Body of pancreas (tissue), 4 donors: Measurements from ENCODE around the gene ME1. TPM values are rescaled to one million over a fixed set of nuclear protein-coding genes. Genes with fewer than 3 reads are reported as not detected.
"Not testable (repeated sequence)": the region's sequence is repeated elsewhere in the genome, so short reads cannot be mapped to it uniquely, and the experiment has no call there.

ENCODE experiments used
- ATAC-seq: fragments of 150-250 bp; one replicate; pipeline ENCODE4 v1.9.1; 2016
- DNase-seq, 4 donors: peaks; one replicate each; pipeline ENCODE4 v3.0.0-alpha.2; 2019
- H3K27ac ChIP-seq, 4 donors: fragments of 200-600 bp; sonication (generic); 1 replicate in 3 of 4; 2 replicates in 1 of 4; pipeline versions ENCODE4 v1.5.1 to v1.6.1; 2016 to 2019; ENCODE audit warnings: mild to moderate bottlenecking in 1 of 4, mixed read lengths in 1 of 4, moderate library complexity in 1 of 4
- H3K27me3 ChIP-seq, 2 donors: fragments of 200-600 bp; sonication (generic); one replicate each; pipeline ENCODE4 v1.6.0; 2016; ENCODE audit warnings: mild to moderate bottlenecking in 1 of 2
- H3K36me3 ChIP-seq, 2 donors: fragments of 200-600 bp; sonication (generic); replicated peaks in 1 of 2; 2 replicates each; pipeline ENCODE4 v1.5.1; 2016; ENCODE audit warnings: low read depth in 2 of 2; ENCODE audit not compliant: insufficient read depth in 1 of 2
- H3K4me1 ChIP-seq: fragments of 200-600 bp; sonication (generic); one replicate; pipeline ENCODE4 v1.6.0; 2016
- H3K4me3 ChIP-seq, 2 donors: fragments of 200-600 bp; sonication (generic); 1 replicate in 1 of 2; 2 replicates in 1 of 2; pipeline ENCODE4 v1.5.1; 2016 to 2019
- H3K9me3 ChIP-seq, 3 donors: fragments of 200-600 bp; sonication (generic); 1 replicate in 2 of 3; 2 replicates in 1 of 3; pipeline ENCODE4 v1.5.1; 2016
- CTCF ChIP-seq, 7 experiments: fragments of 450-650 bp in 4 of 7; fragments of 200-600 bp in 3 of 7; sonication (generic) in 3 of 7; IDR thresholded peaks; one replicate each; pipeline ENCODE4 v1.5.1; 2016 to 2019; ENCODE audit warnings: antibody characterized with exemption in 7 of 7
- POLR2A ChIP-seq, 3 donors: fragments of 450-650 bp; IDR thresholded peaks; one replicate each; pipeline ENCODE4 v1.6.1; 2016; ENCODE audit warnings: antibody characterized with exemption in 3 of 3, mild to moderate bottlenecking in 2 of 3
- WGBS, 2 donors: methylation state at CpG; one replicate each; pipeline ENCODE4 v1.1.5; 2017; 5-methylcytosine and 5-hydroxymethylcytosine counted together
- intact Hi-C: fragments of 100-400 bp; cut with DNase I; formaldehyde crosslinking; loops from one replicate; pipeline ENCODE4 v1.15.1; 2023
- total RNA-seq, 2 donors: library from RNA; depleted of rRNA; stranded (reverse); fragments of >200 nt; gene quantifications; one replicate each; pipeline ENCODE4 v1.1.0, GENCODE V29; 2016

Gene ME1
- total RNA-seq, 2 donors from 2014 or later = 7.9 to 10.4 TPM

GRCh38 chr6:83292900-83293843 lies 137.7 kb downstream of the ME1 start:
- H3K27me3 ChIP-seq = no peaks in the 10 kb centered on the region
- ATAC-seq (no peak), DNase-seq (no peak)
- intact Hi-C loops = no loop called here
- H3K9me3 ChIP-seq = no peaks in the 10 kb centered on the region
- WGBS, 2 donors = 89 to 96% methylated on average over 9 of the region's 9 CpGs
- TF ChIP-seq CTCF (IDR thresholded peaks at IDR 0.05) = no peak
- TF ChIP-seq POLR2A (IDR thresholded peaks at IDR 0.05) = no peak
- no peak overlapping the region for H3K27ac ChIP-seq
- H3K4me3 ChIP-seq = no peak overlapping the region
- no peaks in the 10 kb centered on the region for H3K36me3 ChIP-seq
- no peaks in the 10 kb centered on the region for H3K4me1 ChIP-seq

GRCh38 chr6:83287298-83287697 lies 143.6 kb downstream of the ME1 start:
- H3K27me3 ChIP-seq, H3K4me3 ChIP-seq, intact Hi-C loops, H3K36me3 ChIP-seq, H3K4me1 ChIP-seq, H3K27ac ChIP-seq, DNase-seq, ATAC-seq, H3K9me3 ChIP-seq: not testable (repeated sequence)
- WGBS, 2 donors = 95 to 97% methylated on average over 6 of the region's 6 CpGs

- TF ChIP-seq CTCF (IDR thresholded peaks at IDR 0.05) (no peak), POLR2A (IDR thresholded peaks at IDR 0.05) (no peak)
- Histone ChIP-seq H3K4me3 (no peak overlapping the region), H3K27ac (no peak overlapping the region), H3K4me1 (no peaks in the 10 kb centered on the region), H3K9me3 (peaks cover 0 to 5% (median 0%) of the 10 kb centered on the region in 3 donors), H3K27me3 (no peaks in the 10 kb centered on the region), H3K36me3 (no peaks in the 10 kb centered on the region)
- no peak for ATAC-seq
- intact Hi-C loops = no loop called here
- WGBS, 2 donors = 67 to 75% methylated on average over 4 of the region's 4 CpGs
- no peak for DNase-seq
Measured at GRCh38 chr6:83285917-83286316, 144.9 kb downstream of the ME1 start.

- Histone ChIP-seq H3K36me3 (no peaks in the 10 kb centered on the region), H3K27ac (no peak overlapping the region), H3K4me3 (no peak overlapping the region), H3K4me1 (no peaks in the 10 kb centered on the region), H3K9me3 (no peaks in the 10 kb centered on the region), H3K27me3 (no peaks in the 10 kb centered on the region)
- TF ChIP-seq CTCF (IDR thresholded peaks at IDR 0.05) = no peak
- no peak for TF ChIP-seq POLR2A (IDR thresholded peaks at IDR 0.05)
- ATAC-seq (no peak), DNase-seq (no peak)
- WGBS, 2 donors = 39 to 55% methylated on average over 1 of the region's 1 CpG
- intact Hi-C loops = no loop called here
Measured at GRCh38 chr6:83273596-83273995, 157.3 kb downstream of the ME1 start.

GRCh38 chr6:83270971-83271719 lies 159.7 kb downstream of the ME1 start:
- H3K36me3 ChIP-seq = no peaks in the 10 kb centered on the region
- WGBS, 2 donors = 65 to 67% methylated on average over 6 of the region's 6 CpGs
- H3K9me3 ChIP-seq = no peaks in the 10 kb centered on the region
- no peak overlapping the region for H3K27ac ChIP-seq
- ATAC-seq (no peak), DNase-seq (no peak)
- no peaks in the 10 kb centered on the region for H3K27me3 ChIP-seq
- no peaks in the 10 kb centered on the region for H3K4me1 ChIP-seq
- intact Hi-C loops = no loop called here
- no peak overlapping the region for H3K4me3 ChIP-seq
- TF ChIP-seq CTCF (IDR thresholded peaks at IDR 0.05) (no peak), POLR2A (IDR thresholded peaks at IDR 0.05) (no peak)
